Measurements from ENCODE around the gene DUSP5. TPM values are rescaled to one million over a fixed set of nuclear protein-coding genes. Genes with fewer than 3 reads are reported as not detected.

The DUSP5 gene
- total RNA-seq, 1 donor from 2014 or later: 16.3 TPM

- no peak for TF ChIP-seq CTCF (conservative IDR thresholded peaks at IDR 0.05)
- Mint-ChIP-seq H3K9me3 (no peaks in the 10 kb centered on the region), H3K4me3 (peak overlapping the region; percentile 72), H3K4me1 (ENCODE audit: unreplicated experiment) (peaks cover 47% of the 10 kb centered on the region), H3K27ac (peak overlapping the region; percentile 98), H3K36me3 (peaks cover 16% of the 10 kb centered on the region), H3K27me3 (peaks cover 26% of the 10 kb centered on the region)
- DNase-seq (ENCODE audit: extremely low spot score, unreplicated experiment): no peak
Observed at GRCh38 chr10:110502851-110503301, 5.2 kb downstream of the DUSP5 start.

- H3K9me3 Mint-ChIP-seq: no peaks in the 10 kb centered on the region
- peaks cover 51% of the 10 kb centered on the region for H3K4me1 Mint-ChIP-seq (ENCODE audit: unreplicated experiment)
- no peak for DNase-seq (ENCODE audit: extremely low spot score, unreplicated experiment)
- TF ChIP-seq CTCF (conservative IDR thresholded peaks at IDR 0.05): no peak
- H3K27ac Mint-ChIP-seq: peak overlapping the region; percentile 98
- H3K27me3 Mint-ChIP-seq: peaks cover 25% of the 10 kb centered on the region
- H3K36me3 Mint-ChIP-seq: peaks cover 21% of the 10 kb centered on the region
- peak overlapping the region; percentile 72 for H3K4me3 Mint-ChIP-seq
Observed at GRCh38 chr10:110503528-110504110, 5.9 kb downstream of the DUSP5 start.

GRCh38 chr10:110504111-110504735 is 6.5 kb downstream of the DUSP5 start:
- Mint-ChIP-seq H3K4me1 (ENCODE audit: unreplicated experiment) (peaks cover 51% of the 10 kb centered on the region), H3K27ac (peak overlapping the region; percentile 98), H3K36me3 (peaks cover 21% of the 10 kb centered on the region), H3K4me3 (no peak overlapping the region), H3K9me3 (no peaks in the 10 kb centered on the region), H3K27me3 (peaks cover 19% of the 10 kb centered on the region)
- DNase-seq (ENCODE audit: extremely low spot score, unreplicated experiment): no peak
- no peak for TF ChIP-seq CTCF (conservative IDR thresholded peaks at IDR 0.05)

- H3K9me3 Mint-ChIP-seq: no peaks in the 10 kb centered on the region
- TF ChIP-seq CTCF (conservative IDR thresholded peaks at IDR 0.05): no peak
- H3K27me3 Mint-ChIP-seq: peaks cover 9% of the 10 kb centered on the region
- H3K4me1 Mint-ChIP-seq (ENCODE audit: unreplicated experiment): peaks cover 48% of the 10 kb centered on the region
- H3K4me3 Mint-ChIP-seq: no peak overlapping the region
- DNase-seq (ENCODE audit: extremely low spot score, unreplicated experiment): no peak
- H3K36me3 Mint-ChIP-seq: peaks cover 21% of the 10 kb centered on the region
- H3K27ac Mint-ChIP-seq: peak overlapping the region; percentile 42
Observed at GRCh38 chr10:110505130-110505770, 7.5 kb downstream of the DUSP5 start.

- Mint-ChIP-seq H3K4me1 (ENCODE audit: unreplicated experiment) (peaks cover 38% of the 10 kb centered on the region), H3K4me3 (no peak overlapping the region), H3K9me3 (no peaks in the 10 kb centered on the region), H3K36me3 (peaks cover 29% of the 10 kb centered on the region), H3K27ac (no peak overlapping the region), H3K27me3 (no peaks in the 10 kb centered on the region)
- no peak for TF ChIP-seq CTCF (conservative IDR thresholded peaks at IDR 0.05)
- DNase-seq (ENCODE audit: extremely low spot score, unreplicated experiment): no peak
Observed at GRCh38 chr10:110506448-110506847, 8.7 kb downstream of the DUSP5 start.
